HG02588 (cell line): ENCODE measurements around the gene SUMF2.
"Not testable (repeated sequence)": the region's sequence is repeated elsewhere in the genome, so short reads cannot be mapped to it uniquely, and the experiment has no call there.

Source experiments
- ATAC-seq: cut with Tn5 transposase; IDR thresholded peaks from one replicate; pipeline ENCODE4 v1.9.1; 2021; ENCODE audit warnings: mild to moderate bottlenecking, moderate library complexity; ENCODE audit not compliant: unreplicated experiment

The SUMF2 gene

GRCh38 chr7:56053993-56054392, 10.1 kb upstream of the SUMF2 start:
- ATAC-seq, result no peak

- ATAC-seq, result no peak
Observed at GRCh38 chr7:56062382-56062781, 1.7 kb upstream of the SUMF2 start.

- no peak for ATAC-seq
Observed at GRCh38 chr7:56063500-56063881, 595 bp upstream of the SUMF2 start.

- not testable (repeated sequence) for ATAC-seq
Observed at GRCh38 chr7:56066376-56066775, 2.3 kb downstream of the SUMF2 start.

- no peak for ATAC-seq
Observed at GRCh38 chr7:56074371-56074791, 10.3 kb downstream of the SUMF2 start.

- no peak for ATAC-seq
Observed at GRCh38 chr7:56077681-56078080, 13.6 kb downstream of the SUMF2 start.

- no peak for ATAC-seq
Observed at GRCh38 chr7:56078196-56078595, 14.1 kb downstream of the SUMF2 start.

GRCh38 chr7:56079450-56080185, 15.5 kb downstream of the SUMF2 start:
- ATAC-seq, result no peak

GRCh38 chr7:56080726-56081435, 16.8 kb downstream of the SUMF2 start:
- not testable (repeated sequence) for ATAC-seq

GRCh38 chr7:56081626-56082340, 17.7 kb downstream of the SUMF2 start:
- ATAC-seq, result no peak

GRCh38 chr7:56083150-56083785, 19.2 kb downstream of the SUMF2 start:
- ATAC-seq, result no peak

- ATAC-seq, result no peak
Observed at GRCh38 chr7:56086761-56087160, 22.7 kb downstream of the SUMF2 start.

- ATAC-seq, result no peak
Observed at GRCh38 chr7:56087445-56087844, 23.4 kb downstream of the SUMF2 start.

GRCh38 chr7:56091591-56091990, 27.5 kb downstream of the SUMF2 start:
- ATAC-seq, result no peak

- ATAC-seq, result not testable (repeated sequence)
Observed at GRCh38 chr7:56092388-56092787, 28.3 kb downstream of the SUMF2 start.

- no peak for ATAC-seq
Observed at GRCh38 chr7:56092789-56093531, 28.9 kb downstream of the SUMF2 start, which contains the start of gene PHKG1. Gene PHKG1, minus strand, starts transcription at chr7:56092952. Its CDS starts 4,011 bp downstream, at chr7:56088941.

GRCh38 chr7:56097700-56098099, 33.6 kb downstream of the SUMF2 start:
- no peak for ATAC-seq

GRCh38 chr7:56098187-56099008, 34.3 kb downstream of the SUMF2 start:
- ATAC-seq, result not testable (repeated sequence)

GRCh38 chr7:56099653-56100052, 35.6 kb downstream of the SUMF2 start:
- ATAC-seq, result no peak

- ATAC-seq, result not testable (repeated sequence)
Observed at GRCh38 chr7:56104138-56104537, 40.1 kb downstream of the SUMF2 start.
